GM21360 (cell line): ENCODE results near the gene SDK2.

Experiments
- ATAC-seq: cut with Tn5 transposase; IDR thresholded peaks from one replicate; pipeline ENCODE4 v1.9.1; 2021; ENCODE audit warnings: mild to moderate bottlenecking, moderate library complexity; ENCODE audit not compliant: unreplicated experiment

The SDK2 gene

DNA sequence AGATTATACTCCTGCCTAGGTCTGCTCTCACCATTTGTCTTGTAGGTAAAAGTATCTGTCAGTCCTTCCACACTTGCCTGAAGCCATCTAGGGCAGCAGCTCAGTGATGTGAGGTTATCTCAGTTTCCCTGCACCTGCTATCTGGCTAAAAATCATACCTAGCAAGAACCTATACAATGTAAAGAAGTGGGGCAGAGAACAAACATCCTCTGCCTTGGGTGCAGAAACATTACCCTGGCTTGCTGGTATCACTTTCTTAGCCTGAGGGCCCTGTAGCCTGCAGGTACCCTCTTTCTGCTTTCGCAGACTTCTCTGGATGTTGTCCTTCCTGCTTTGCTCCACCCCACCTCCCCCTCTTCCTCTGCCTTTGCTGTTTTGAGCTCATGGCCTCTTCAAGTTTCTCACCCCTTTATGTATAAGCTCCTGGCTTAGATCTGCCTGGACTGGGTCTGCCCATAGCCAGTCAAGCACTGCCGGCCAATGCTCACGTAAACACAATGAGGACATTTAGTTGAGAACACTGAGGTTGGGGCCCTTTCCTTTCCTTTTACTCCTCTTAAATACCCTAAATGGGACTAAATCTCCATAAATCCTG, 8.7 kb upstream of the SDK2 start:
- ATAC-seq: no peak

DNA sequence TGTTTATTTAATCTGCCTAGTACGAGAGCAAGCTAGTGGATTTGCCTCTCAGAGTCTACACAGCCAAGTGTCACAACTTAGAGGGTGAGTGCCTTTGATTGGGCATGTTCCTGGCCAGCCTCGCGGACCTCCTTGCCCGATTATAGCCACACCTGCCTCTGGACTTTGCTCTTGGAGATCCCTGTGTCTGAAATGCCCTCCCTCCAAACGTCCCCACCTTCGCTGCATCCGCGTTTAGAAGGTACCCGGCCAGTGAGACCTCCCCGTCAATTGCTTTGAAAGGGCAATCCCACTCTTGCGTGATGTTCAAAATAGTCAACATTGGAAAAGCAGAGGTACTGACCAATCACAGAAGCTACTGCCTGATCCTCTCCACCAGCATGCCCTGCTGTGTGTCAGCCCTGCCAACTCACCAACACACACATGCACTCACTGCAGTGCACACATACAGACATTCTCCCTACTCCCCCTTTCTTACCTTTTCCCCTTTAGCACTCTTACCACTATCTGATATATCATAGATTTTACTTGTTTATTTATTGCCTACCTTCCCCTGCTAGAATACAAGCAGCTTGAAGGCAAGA, 6.5 kb upstream of the SDK2 start:
- ATAC-seq: no peak

DNA sequence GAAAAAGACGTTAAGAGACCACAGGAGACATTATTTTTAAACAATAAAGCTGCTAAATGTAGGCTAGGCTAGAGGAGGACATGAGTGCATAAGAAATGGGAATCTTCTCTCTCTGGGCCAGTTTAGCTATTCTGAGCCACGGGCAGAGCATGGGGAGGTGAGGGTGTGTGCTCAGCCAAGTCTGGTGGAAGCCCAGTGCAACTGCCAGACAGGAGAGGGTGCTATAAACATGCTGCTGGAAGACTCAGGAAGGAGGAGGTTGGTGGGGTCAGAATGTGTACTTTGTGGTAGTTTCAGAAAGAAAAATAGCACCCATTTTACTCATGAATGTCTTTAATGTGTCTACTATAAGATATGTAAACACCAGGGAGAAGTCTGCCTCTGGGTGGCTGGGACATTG, 5.9 kb upstream of the SDK2 start:
- ATAC-seq: no peak

DNA sequence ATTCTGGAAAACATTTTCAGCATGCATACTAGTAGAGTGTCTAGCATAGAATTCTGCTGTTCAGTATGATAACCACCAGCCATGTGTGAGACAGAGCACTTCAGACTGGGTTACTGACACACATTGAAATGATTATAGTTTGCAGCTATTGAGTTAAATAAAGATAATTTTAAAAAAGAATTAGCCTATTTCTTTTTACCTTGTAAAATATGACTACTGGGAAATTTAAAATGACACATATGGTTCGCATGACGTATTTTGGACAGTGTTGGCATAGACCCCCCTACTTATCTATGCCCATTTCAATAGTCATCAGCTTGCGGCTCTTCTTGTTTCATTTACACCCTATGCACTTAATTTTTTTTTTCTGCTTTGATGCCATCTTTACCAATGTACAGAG, 4.7 kb upstream of the SDK2 start:
- ATAC-seq: no peak

DNA sequence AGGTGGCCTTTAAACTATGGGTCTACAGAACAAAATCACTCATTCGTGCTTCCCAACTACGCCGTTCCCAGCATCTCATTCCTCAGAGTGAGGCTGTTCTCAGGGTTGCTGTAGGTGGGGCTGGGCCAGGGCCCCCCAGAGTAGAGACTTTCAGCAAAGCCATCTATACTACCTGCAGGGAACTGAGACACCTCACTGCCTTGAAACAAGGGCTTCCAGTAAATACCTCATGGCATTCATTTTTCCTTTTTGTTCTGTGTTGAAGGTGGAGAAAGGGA, 4.2 kb upstream of the SDK2 start:
- ATAC-seq: no peak

DNA sequence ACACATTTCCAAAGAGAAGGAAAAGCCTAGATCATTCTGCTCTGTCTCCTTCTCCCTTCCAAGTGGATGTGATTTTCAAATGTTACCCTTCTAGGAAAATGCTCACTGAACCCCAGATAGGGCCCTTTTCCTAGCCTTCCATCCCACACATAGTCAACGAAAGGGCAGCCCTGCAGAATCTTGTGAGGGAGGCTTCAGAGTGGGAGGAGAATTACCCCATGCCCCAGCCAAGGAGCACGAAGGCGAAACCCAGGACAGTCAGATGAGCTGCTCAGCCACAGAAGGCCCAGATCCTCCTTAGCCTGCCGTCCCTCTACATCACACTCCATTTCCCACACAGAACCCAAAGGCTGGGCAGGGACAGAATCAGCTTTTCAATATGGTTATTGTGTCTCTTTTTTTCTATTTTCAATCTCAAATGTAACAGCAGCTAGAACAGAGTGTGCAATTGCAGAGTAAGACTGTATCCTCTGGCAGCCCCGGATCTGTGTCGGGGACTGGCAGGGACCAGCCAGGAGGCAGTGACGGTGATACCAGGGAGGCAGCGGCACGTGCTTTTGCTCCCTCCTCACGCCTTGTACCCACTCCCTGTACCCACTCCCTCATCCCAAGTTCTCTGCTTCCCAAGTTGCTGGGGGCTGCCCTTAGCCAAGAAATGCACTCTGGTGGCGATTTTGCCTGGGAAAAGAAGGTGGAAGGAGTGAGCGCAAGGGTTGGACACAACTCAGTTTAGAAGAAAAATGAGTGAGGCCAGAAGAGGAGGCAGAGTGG, 3.7 kb upstream of the SDK2 start:
- no peak for ATAC-seq

DNA sequence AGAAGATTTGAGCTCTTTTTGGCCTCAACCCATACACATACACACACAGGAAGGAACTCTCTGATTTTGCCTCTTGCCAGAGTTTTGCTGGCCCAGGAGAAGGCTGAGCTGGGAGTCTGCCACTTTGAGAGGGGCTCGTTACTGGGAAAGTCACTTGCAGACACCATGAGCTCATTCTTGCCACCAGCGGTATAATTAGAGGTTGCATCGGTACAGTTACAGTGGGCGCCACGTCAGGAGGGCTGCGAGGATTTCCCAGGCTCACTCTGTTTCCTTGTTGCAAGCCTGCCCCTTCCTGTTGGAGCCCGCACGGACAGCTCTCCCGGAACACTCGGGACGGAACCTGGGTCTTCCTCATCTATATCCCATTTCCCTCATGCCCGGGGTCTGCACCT, 3.1 kb upstream of the SDK2 start:
- no peak for ATAC-seq

DNA sequence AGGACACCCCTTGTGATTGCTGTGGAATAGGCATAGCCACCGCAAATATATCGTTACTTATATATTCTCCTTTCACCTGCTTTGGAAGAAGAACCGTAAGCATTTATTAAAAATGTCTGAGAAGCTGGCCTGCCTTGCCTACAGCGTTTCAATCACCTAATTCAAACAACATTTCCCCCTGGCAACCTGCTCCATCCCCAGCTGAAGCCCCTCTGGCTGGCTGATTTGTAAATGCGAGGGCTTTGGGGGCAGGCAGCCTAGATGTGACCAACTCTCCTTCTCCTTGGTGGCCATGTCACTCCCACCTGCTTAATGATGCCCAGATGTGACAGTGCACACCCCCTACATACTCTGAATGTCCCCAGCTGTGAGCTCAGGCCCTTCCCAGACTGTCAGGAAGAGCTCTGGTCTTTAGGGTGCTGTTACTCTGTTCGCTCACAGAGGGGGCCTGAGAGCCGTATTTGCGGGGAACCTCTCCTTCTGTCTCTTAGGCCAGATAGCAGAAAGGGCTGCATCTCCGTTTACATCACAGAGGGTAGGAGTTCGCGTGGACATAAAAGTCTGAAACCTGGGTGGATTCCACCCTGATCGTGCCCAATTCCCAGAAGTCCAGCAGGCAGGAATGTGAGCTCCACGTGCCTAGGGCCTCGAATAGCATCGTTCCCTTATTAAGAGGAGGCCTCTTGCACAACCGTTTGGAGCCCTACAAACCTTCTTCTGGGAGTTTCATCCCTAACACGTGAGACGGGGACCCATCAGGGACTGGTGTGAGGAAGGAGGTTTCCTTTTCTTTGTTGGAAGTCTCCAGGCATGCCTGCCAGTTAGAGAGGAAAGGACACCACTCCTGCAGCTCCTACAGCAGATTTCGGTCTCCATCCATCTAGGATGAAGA, 2.4 kb upstream of the SDK2 start:
- ATAC-seq: no peak

DNA sequence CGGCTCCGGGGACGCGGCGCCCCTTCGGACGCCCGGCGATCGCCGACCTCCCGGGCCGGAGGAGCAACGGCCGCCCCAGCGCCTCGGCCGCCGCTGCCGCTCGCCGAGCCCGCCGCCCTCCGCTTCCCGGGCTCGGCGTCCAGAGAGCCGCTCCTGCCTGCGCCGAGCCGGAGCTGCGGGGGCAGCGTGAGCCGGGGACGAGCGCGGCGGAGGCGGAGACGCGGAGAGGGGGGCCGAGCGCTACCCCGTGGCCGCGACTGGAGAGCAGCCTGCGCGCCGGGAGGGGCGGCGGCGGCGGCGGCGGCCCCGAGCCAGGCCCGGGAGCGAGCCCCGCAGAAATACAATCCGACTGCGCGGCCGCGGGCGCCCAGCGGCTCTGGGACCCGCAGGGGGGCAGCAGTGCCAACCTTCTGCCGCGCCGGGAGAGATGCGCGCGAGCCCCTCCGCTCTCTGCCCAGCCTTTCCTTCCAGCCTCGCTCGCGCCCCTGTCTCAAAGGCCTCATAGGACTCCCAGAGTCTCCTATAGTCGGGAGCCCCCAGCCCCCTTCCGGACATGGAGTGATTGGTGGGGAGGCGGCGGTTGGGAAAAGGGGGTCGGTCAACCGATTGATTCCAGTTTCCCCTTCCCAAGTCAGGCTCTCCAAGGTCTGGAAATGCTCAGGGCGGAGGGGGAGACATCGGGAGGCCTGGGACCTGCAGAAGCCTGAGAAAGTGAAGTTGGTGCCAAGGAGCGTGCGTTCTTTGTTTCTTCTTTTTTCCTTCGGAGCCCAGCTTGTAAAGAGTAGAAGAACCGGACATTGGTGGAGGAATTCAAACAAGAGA, 1.0 kb upstream of the SDK2 start:
- no peak for ATAC-seq

DNA sequence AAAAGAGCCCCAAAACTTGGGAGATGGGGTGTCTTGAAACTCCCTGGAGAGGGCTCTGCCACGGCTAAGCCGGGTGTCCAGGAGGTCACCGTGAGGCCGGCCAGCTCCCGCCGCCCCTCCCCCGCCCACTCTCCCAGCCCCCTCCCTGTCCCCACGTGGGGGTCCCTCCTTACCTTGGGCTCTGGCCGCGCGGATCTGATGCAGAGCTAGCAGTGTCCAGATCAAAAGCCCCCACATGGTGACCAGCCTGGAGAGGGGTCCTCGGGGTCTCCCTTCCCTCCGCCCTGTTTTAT, 447 bp downstream of the SDK2 start:
- no peak for ATAC-seq

DNA sequence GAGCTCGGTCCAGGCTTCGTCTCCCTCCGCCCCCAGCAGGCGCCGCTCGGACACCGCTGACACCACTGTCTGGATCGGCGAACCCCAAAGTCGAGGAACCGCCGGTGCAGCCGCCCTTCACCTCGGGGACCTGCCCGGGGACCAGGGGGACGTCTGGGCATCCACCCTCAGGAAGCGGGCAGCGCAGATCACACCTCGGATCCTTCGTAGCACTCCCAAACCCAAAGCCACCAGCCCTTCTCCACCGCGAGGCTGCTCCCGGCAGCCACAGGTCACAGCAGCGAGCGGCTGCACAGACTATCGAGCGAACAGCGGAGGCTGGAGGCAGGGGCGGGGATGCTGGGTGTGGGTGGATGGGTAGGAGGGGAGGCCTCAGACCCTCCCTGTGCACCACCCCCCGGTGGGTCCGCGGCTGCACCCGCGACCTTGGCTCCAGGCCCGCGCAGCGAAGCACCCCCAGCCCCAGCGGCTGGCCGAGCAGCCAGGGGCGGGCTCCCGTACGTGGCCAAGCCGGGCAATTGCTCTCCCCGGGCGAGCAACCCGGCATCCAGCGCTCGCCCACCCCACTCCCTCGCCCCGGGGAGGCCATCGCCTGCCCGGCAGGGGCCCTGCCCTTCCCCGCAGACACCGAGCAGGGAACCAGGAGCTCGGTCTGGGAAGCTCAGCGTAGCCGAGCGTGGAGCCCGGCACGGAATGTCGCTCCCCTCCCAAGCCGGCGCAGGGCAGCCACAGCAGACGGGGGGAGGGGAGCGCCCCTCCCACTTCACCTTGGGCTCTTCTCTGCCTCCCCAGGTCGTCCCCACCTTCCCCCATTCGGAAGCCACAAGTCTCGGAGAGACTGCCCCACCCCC, 1.0 kb downstream of the SDK2 start:
- no peak for ATAC-seq

DNA sequence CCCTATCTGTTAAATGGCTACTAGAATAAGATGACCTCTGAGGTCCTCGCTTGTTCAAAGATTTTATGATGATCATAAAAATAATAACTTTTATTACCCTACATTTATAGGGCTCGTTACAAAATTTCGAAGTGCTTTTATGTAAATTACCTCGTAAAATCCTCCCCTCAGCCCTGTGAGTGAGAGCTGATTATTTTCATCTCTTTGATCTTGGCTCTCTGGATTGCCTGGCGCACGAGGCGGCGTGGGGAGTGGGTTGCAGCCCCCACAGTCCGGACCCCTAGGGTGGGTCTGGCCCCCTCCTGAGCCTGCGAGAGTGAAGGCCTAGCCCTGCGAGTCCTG, 1.6 kb downstream of the SDK2 start:
- no peak for ATAC-seq

DNA sequence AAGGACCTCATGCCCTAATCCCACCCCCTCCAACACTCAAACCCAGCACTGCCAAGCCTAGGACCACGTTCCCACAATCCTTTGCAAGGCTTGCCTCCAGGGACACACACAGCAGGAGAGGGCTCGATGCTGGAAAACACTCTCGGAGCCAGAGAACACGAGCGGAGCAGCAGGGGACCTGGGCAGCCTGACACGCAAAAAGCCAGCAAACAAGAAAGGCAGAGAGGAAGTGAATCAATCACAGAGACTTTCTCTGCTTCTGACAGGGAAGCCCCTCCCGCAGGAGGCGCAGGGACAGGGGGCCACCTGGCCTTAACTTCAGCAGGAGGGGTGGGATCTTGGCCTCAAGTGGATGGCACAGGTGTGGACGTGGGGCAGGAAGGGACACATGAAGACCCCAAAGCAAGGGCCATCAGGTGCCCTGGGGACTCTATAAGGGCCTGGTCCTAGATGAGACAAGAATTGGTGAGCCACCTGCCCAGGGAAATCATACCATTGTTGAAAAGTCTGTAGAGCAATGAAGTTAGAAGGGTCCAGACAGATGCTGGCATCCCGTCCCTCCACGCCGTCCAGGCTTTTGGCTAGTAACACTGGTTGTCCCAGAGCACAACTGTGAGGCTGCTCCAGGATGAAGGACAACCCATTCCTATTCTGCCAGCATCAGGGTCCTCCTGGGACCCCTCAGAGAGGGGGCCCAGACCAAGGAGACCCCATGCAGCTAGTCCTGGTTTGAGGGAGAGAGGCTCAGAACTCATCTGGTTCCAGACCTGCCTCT, 2.2 kb downstream of the SDK2 start:
- ATAC-seq: no peak

DNA sequence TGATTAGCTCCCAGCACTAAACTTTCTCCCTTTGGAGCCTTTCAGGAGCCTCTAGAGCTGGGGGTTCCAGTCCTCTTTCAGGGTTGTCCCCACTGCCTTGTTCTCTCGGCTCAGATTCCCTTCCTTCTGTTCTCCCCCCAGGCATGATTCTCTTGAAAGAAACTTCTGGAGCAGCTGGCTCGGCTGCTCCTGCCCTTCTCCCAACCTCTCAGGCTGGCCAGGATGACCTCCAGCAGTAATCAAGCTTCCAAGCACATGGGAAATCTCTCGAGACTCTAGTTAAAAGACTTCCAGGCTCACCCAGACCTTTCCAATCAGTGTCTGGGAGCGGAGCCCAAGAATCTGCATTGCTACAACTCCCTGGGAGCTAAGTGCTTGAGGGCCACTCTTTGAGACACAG, 3.6 kb downstream of the SDK2 start:
- ATAC-seq: no peak

DNA sequence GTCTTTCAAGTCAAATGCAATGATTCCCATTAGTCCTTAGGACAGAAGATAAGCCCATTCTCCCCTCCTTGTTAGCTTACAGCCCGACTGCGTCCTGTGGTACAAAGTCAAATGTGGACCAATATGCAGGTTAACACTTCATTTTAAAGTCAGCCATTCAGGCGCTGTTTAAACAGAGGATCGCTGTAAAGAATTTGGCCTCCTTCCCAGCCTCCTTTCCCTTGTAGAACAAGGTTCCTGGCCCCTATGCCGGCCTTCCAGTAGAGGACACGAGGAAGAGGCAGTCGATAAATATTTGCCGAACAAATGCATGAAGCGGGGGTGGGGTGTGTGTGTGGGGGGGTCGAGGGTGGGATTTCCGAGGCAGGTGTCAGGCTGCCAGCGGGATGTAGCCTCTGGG, 4.3 kb downstream of the SDK2 start:
- no peak for ATAC-seq

DNA sequence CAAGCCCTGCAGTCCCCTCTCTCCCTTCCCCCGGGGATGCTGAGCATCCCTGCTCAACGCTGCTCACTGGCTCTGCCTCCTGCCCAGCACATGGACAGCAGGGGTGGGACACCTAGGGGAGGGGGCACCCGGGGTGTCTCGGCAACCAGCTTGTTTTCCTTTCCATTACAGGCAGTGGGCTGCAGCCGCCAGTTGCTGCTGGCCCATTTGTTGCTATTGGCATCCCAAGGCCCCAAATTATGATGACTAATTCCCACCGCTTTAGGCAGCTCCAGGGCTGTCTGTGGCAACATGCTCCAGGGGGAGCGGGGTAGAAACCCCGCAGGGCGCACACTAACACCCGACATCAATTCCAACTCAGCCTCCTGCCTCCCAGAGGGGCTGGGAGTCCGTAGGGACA, 4.9 kb downstream of the SDK2 start:
- ATAC-seq: no peak

DNA sequence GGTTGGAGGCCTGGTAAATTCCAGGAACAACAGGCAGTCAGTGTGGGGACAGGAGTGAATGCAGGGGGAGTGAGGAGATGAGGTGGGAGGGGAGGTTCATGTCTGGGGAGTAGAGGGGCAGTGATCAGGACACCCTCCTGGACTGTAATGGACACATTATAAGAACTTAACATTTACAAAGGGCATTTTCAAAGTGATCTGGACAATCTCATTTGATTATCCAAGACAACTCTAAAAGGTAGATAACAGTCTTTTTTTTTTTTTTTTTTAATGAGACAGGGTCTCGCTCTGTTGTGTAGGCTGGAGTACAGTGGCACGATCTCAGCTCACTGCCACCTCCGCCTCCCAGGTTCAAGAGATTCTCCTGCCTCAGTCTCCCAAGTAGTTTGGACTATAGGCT, 5.7 kb downstream of the SDK2 start:
- ATAC-seq: no peak

DNA sequence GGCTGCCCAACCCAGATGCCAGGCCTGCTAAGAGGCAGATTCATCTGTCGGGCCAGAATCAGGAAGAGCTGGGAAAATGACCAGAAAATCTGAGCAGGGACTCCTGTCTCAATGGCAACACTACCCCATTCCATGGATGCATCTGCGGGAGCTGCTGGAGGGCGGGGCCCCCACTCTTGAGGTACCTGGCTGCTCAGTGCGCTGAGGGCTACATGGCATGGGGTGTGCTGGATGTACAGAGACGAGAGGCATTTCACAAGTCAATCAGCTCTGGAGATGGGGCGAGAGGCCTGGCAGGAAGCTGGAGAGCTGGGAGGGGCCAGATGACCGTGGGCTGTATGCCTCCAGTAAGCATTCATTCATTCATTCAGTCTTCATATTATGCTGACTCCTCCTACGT, 6.4 kb downstream of the SDK2 start:
- ATAC-seq: no peak

DNA sequence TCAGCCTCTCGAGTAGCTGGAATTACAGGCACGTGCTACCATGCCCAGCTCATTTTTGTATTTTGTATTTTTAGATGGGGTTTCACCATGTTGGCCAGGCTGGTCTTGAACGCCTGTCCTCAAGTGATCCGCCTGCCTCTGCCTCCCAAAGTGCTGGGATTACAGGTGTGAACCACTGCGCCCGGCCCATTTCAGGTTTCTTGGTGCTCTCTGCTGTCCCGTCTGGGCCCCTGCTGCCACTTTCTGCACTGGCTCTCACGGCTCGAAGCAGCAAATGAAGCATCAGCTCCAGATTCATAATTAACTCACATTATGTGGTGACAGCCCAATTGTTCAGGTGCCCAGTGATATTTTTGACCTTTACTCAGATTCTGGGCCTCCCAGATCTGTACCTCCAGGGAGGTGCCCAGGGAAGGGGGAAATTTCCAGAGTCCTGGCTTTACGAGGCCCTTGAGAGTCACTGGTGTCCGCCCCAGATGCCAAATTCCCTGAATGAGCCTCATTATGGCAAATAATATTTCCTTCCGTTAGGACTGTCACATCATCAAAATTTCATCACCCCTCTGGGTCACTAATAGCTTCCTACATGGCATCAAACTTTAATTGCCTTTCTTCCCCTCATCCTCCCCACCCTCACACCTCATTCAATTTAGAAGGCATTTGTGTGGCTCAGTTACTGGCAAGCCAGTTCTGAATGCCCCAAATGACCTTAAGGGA, 9.0 kb downstream of the SDK2 start:
- no peak for ATAC-seq
